ENCODE data around the gene RHOV. TPM values are rescaled to one million over a fixed set of nuclear protein-coding genes. Genes with fewer than 3 reads are reported as not detected.

RHOV gene
- total RNA-seq, 1 donor from 2014 or later: 4.4 TPM

DNA sequence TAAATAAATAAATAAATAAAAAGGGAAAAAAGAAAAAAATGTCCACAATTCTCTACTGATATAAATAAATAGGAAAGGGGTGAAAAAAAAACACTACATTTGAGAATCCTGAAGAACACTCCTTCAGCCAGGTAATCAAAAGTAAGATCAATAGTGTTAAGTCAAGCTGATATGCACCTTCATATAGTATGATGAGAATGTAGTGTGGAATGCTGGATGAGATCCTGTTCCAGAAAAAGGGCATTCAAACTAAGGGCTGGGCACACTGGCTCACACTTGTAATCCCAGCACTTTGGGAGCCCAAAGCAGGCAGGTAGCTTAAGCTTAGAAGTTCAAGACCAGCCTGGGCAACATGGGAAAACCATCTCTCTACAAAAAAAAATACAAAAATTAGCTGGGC is 15.1 kb upstream of the RHOV start:
- no peak for DNase-seq (ENCODE audit: low spot score in 2 of 2, unreplicated experiment in 2 of 2)
- Mint-ChIP-seq H3K9me3 (no peaks in the 10 kb centered on the region), H3K4me1 (peaks cover 6% of the 10 kb centered on the region), H3K27ac (no peak overlapping the region), H3K27me3 (ENCODE audit: low read depth) (peaks cover 1% of the 10 kb centered on the region), H3K4me3 (no peak overlapping the region), H3K36me3 (no peaks in the 10 kb centered on the region)
- TF ChIP-seq, protein P1, sequence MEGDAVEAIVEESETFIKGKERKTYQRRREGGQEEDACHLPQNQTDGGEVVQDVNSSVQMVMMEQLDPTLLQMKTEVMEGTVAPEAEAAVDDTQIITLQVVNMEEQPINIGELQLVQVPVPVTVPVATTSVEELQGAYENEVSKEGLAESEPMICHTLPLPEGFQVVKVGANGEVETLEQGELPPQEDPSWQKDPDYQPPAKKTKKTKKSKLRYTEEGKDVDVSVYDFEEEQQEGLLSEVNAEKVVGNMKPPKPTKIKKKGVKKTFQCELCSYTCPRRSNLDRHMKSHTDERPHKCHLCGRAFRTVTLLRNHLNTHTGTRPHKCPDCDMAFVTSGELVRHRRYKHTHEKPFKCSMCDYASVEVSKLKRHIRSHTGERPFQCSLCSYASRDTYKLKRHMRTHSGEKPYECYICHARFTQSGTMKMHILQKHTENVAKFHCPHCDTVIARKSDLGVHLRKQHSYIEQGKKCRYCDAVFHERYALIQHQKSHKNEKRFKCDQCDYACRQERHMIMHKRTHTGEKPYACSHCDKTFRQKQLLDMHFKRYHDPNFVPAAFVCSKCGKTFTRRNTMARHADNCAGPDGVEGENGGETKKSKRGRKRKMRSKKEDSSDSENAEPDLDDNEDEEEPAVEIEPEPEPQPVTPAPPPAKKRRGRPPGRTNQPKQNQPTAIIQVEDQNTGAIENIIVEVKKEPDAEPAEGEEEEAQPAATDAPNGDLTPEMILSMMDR (IDR thresholded peaks at IDR 0.05; ENCODE audit: unreplicated experiment): no peak

DNA sequence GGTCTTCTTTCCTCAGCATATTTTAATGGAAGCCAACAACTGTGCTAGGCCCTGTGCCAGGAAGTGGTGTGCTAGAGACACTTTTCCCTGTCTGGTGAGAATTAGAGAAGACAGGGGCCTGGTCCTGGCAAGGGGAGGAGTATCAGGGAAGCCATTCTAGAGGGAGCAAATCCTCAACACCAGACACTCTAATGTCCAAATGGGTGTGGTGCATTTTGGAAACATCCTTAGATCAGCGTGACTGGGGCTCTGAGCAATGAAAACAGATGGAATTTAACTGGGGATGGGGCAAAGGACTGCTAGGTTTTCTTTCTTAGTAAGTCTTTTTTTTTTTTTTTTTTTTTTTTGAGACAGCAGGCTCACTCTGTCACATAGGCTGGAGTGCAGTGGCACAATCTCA is 12.6 kb upstream of the RHOV start:
- Mint-ChIP-seq H3K4me1 (no peaks in the 10 kb centered on the region), H3K27ac (no peak overlapping the region), H3K4me3 (no peak overlapping the region), H3K36me3 (no peaks in the 10 kb centered on the region), H3K27me3 (ENCODE audit: low read depth) (no peaks in the 10 kb centered on the region), H3K9me3 (no peaks in the 10 kb centered on the region)
- no peak for DNase-seq (ENCODE audit: low spot score in 2 of 2, unreplicated experiment in 2 of 2)
- TF ChIP-seq, protein P1 (IDR thresholded peaks at IDR 0.05; ENCODE audit: unreplicated experiment): no peak

DNA sequence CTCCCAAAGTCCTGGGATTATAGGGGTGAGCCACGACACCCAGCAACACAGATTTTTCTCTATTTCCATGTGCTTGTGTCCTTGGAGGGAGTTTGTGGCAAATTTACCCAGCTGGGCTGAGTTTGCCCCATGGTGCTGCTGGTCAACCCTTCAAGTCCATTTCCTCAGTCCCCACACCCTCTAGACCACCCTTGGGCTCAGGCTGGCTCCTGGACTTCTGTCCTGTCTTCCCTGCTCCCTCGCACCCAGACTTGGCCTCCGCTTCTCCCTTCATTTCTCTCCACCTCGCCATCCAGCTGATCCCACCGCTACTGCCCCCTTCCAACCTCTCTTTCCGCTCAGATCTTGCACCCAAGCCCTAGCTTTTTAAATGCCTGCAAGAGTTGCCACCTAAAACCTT is 7.3 kb upstream of the RHOV start:
- Mint-ChIP-seq H3K36me3 (no peaks in the 10 kb centered on the region), H3K4me1 (no peaks in the 10 kb centered on the region)

DNA sequence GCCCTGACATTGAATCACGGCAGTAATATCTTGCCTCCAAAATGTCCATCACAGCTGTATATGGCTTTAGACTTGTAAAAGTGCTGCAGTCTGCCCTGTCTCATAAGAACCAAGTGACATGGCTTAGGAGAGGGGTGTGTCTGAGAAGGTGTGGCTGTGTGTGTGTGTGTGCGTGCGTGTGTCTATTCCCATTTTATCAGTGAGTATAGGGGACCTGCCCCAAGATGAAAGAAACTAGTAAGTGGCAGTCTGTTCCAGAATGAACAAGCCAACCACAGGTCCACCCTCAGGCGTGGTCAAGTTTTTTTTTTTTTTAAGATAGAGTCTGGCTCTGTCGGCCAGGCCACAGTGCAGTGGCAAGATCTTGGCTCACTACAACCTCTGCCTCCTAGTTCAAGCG is 5.6 kb upstream of the RHOV start:
- Mint-ChIP-seq H3K4me1 (no peaks in the 10 kb centered on the region), H3K36me3 (no peaks in the 10 kb centered on the region), H3K9me3 (no peaks in the 10 kb centered on the region), H3K27me3 (ENCODE audit: low read depth) (peaks cover 1% of the 10 kb centered on the region), H3K4me3 (no peak overlapping the region), H3K27ac (no peak overlapping the region)
- no peak for DNase-seq (ENCODE audit: low spot score in 2 of 2, unreplicated experiment in 2 of 2)
- TF ChIP-seq, protein P1 (IDR thresholded peaks at IDR 0.05; ENCODE audit: unreplicated experiment): no peak

More for the DNA sequence above, 7.3 kb upstream of the RHOV start:
- no peak overlapping the region for H3K27ac Mint-ChIP-seq
- no peak for DNase-seq (ENCODE audit: low spot score in 2 of 2, unreplicated experiment in 2 of 2)
- H3K4me3 Mint-ChIP-seq: no peak overlapping the region
- H3K27me3 Mint-ChIP-seq (ENCODE audit: low read depth): no peaks in the 10 kb centered on the region
- no peaks in the 10 kb centered on the region for H3K9me3 Mint-ChIP-seq
- TF ChIP-seq, protein P1 (IDR thresholded peaks at IDR 0.05; ENCODE audit: unreplicated experiment): no peak

DNA sequence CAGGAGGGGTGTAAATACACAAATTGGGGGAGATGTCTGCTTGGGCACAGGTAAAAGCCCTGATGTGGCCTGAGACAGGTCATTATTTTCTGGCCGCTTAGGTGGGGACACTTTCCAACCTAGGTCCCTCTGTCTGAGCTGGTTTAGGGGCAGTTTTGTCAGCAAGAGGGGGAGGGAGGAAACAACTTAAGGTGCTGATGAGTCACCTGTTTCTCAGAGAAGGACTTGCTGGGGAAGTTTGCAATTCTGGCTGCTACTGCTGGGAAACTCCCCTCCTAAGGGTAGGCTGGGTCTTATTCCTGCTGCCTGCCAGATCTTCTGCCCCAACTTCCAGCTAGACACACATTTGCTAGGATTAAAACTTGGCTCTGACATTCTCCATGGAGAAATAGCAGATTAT is 4.8 kb upstream of the RHOV start:
- H3K27me3 Mint-ChIP-seq (ENCODE audit: low read depth): peaks cover 3% of the 10 kb centered on the region
- no peaks in the 10 kb centered on the region for H3K9me3 Mint-ChIP-seq
- no peaks in the 10 kb centered on the region for H3K36me3 Mint-ChIP-seq
- H3K4me1 Mint-ChIP-seq: peaks cover 3% of the 10 kb centered on the region
- no peak overlapping the region for H3K27ac Mint-ChIP-seq
- DNase-seq (ENCODE audit: low spot score in 2 of 2, unreplicated experiment in 2 of 2): no peak
- no peak overlapping the region for H3K4me3 Mint-ChIP-seq
- TF ChIP-seq, protein P1 (IDR thresholded peaks at IDR 0.05; ENCODE audit: unreplicated experiment): no peak

DNA sequence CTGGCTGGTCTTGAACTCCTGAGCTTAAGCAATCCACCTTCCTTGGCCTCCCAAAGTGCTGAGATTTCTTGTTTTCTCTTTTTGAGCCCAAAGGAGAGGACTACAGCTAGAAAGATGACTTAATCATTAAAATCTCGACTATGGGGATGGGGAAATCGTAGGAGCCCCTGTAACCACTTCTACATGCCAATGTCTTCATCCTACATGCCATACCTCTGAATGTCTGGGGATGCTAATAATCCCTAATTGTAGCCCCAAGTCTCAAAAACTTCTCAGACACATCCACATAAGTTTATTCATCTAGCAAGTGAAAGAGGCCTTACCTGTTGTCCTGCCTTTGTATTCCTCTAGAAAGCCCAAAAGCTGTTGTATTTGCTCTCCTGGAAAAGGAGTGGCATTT is 3.7 kb upstream of the RHOV start:
- TF ChIP-seq, protein P1 (IDR thresholded peaks at IDR 0.05; ENCODE audit: unreplicated experiment): no peak
- Mint-ChIP-seq H3K4me1 (peaks cover 6% of the 10 kb centered on the region), H3K27me3 (ENCODE audit: low read depth) (peaks cover 9% of the 10 kb centered on the region), H3K4me3 (no peak overlapping the region), H3K9me3 (no peaks in the 10 kb centered on the region), H3K36me3 (no peaks in the 10 kb centered on the region), H3K27ac (no peak overlapping the region)
- DNase-seq (ENCODE audit: low spot score in 2 of 2, unreplicated experiment in 2 of 2): no peak
